ENCODE data around the gene WRAP73.

WRAP73 gene

GRCh38 chr1:3645666-3646355, 4.1 kb downstream of the WRAP73 start:
- no peak for DNase-seq

- no peak for DNase-seq
Observed at GRCh38 chr1:3645247-3645646, 4.7 kb downstream of the WRAP73 start.

- no peak for DNase-seq
Observed at GRCh38 chr1:3644273-3644672, 5.6 kb downstream of the WRAP73 start.

GRCh38 chr1:3642919-3643675, 6.8 kb downstream of the WRAP73 start:
- DNase-seq: no peak

- no peak for DNase-seq
Observed at GRCh38 chr1:3641816-3642215, 8.1 kb downstream of the WRAP73 start.

GRCh38 chr1:3641046-3641760, 8.7 kb downstream of the WRAP73 start:
- DNase-seq: no peak

- DNase-seq: no peak
Observed at GRCh38 chr1:3640121-3640837, 9.6 kb downstream of the WRAP73 start.

- no peak for DNase-seq
Observed at GRCh38 chr1:3639397-3639911, 10.4 kb downstream of the WRAP73 start.

GRCh38 chr1:3638676-3639075, 11.2 kb downstream of the WRAP73 start:
- DNase-seq: no peak

GRCh38 chr1:3638027-3638426, 11.9 kb downstream of the WRAP73 start:
- DNase-seq: no peak

GRCh38 chr1:3636531-3636930, 13.4 kb downstream of the WRAP73 start:
- DNase-seq: no peak

- DNase-seq: no peak
Observed at GRCh38 chr1:3636080-3636479, 13.8 kb downstream of the WRAP73 start.

- DNase-seq: no peak
Observed at GRCh38 chr1:3634059-3634800, 15.7 kb downstream of the WRAP73 start.

- no peak for DNase-seq
Observed at GRCh38 chr1:3633344-3634058, 16.4 kb downstream of the WRAP73 start.

GRCh38 chr1:3632716-3633343, 17.1 kb downstream of the WRAP73 start:
- no peak for DNase-seq

GRCh38 chr1:3632298-3632697, 17.6 kb downstream of the WRAP73 start:
- DNase-seq: no peak

GRCh38 chr1:3631320-3632260, 18.3 kb downstream of the WRAP73 start:
- DNase-seq: no peak

GRCh38 chr1:3630914-3631313, 19.0 kb downstream of the WRAP73 start:
- no peak for DNase-seq

GRCh38 chr1:3630161-3630611, 19.7 kb downstream of the WRAP73 start:
- DNase-seq: no peak

All from stimulated activated CD4-positive, alpha-beta T cell treated with anti-CD3 and anti-CD28 coated beads, Interleukin-4, amount 100 ng/mL, for 24 hours (primary cell).